SK-N-MC (cell line): Measurements from ENCODE around the gene POLD2.

Experiments
- EZH2 ChIP-seq: fragments of 200-600 bp; sonication (generic); IDR thresholded peaks from one replicate; pipeline ENCODE4 v1.6.1; 2017; ENCODE audit warnings: antibody characterized with exemption
- FOXP2 ChIP-seq: optimal IDR thresholded peaks from 2 replicates; pipeline ENCODE3; 2011; ENCODE audit warnings: mild to moderate bottlenecking, moderate library complexity; ENCODE audit not compliant: insufficient read depth; ENCODE audit errors: extremely low read length, control extremely low read depth

GRCh38 chr7:44094365-44094764 is 29.0 kb downstream of the POLD2 start:
- TF ChIP-seq EZH2 (no peak), FOXP2 (no peak)
